HEK293 (cell line): ENCODE measurements around the gene FOXL2NB.
A peak's percentile ranks its signal among the peaks of the same experiment; 100 is the strongest.

Source experiments
- EGR2 ChIP-seq: fragments of 450-650 bp; formaldehyde crosslinking; IDR thresholded peaks from 2 replicates; pipeline ENCODE4 v1.5.1; 2016; ENCODE audit warnings: low read depth, missing biosample characterization, missing genetic modification characterization
- GLIS1 ChIP-seq: fragments of 450-650 bp; formaldehyde crosslinking; IDR thresholded peaks from 2 replicates; pipeline ENCODE4 v1.5.1; 2016; ENCODE audit warnings: missing biosample characterization, missing genetic modification characterization
- HOXC10 ChIP-seq: sonication (generic); formaldehyde crosslinking; IDR thresholded peaks from 2 replicates; pipeline ENCODE4 v1.8.1; 2023; ENCODE audit warnings: mild to moderate bottlenecking, missing genetic modification reagents
- KLF1 ChIP-seq: fragments of 450-650 bp; formaldehyde crosslinking; IDR thresholded peaks from 2 replicates; pipeline ENCODE4 v1.5.1; 2016; ENCODE audit warnings: missing biosample characterization, missing genetic modification characterization
- KLF10 ChIP-seq: fragments of 450-650 bp; IDR thresholded peaks from 2 replicates; pipeline ENCODE4 v1.5.1; 2018; ENCODE audit warnings: missing biosample characterization, mild to moderate bottlenecking, missing genetic modification characterization
- SETDB1 ChIP-seq: IDR thresholded peaks from one replicate; pipeline ENCODE4 v1.6.1; 2017; ENCODE audit warnings: mild to moderate bottlenecking, low read length, moderate library complexity, mixed read lengths; ENCODE audit not compliant: insufficient read length
- TRIM28 ChIP-seq: IDR thresholded peaks from 2 replicates; pipeline ENCODE4 v1.6.1; 2011; ENCODE audit warnings: low read length, control low read depth, borderline replicate concordance
- WT1 ChIP-seq: fragments of 450-650 bp; formaldehyde crosslinking; IDR thresholded peaks from 2 replicates; pipeline ENCODE4 v1.5.1; 2016; ENCODE audit warnings: missing biosample characterization, missing genetic modification characterization
- YY2 ChIP-seq: fragments of 450-650 bp; formaldehyde crosslinking; IDR thresholded peaks from 2 replicates; pipeline ENCODE4 v1.5.1; 2016; ENCODE audit warnings: missing biosample characterization, missing genetic modification characterization
- ZBTB17 ChIP-seq: fragments of 450-650 bp; formaldehyde crosslinking; IDR thresholded peaks from 2 replicates; pipeline ENCODE4 v1.5.1; 2016; ENCODE audit warnings: missing biosample characterization, missing genetic modification characterization
- ZBTB48 ChIP-seq: fragments of 450-650 bp; formaldehyde crosslinking; IDR thresholded peaks from 2 replicates; pipeline ENCODE4 v1.5.1; 2016; ENCODE audit warnings: missing biosample characterization, missing genetic modification characterization
- ZEB2 ChIP-seq: fragments of 450-650 bp; formaldehyde crosslinking; IDR thresholded peaks from 2 replicates; pipeline ENCODE4 v1.5.1; 2016; ENCODE audit warnings: missing biosample characterization, missing genetic modification characterization
- ZIC2 ChIP-seq: fragments of 450-650 bp; formaldehyde crosslinking; IDR thresholded peaks from 2 replicates; pipeline ENCODE4 v1.5.1; 2016; ENCODE audit warnings: missing biosample characterization, missing genetic modification characterization
- ZNF121 ChIP-seq: fragments of 450-650 bp; formaldehyde crosslinking; IDR thresholded peaks from 2 replicates; pipeline ENCODE4 v1.5.1; 2016; ENCODE audit warnings: missing biosample characterization, missing genetic modification characterization
- ZNF155 ChIP-seq: fragments of 450-650 bp; formaldehyde crosslinking; IDR thresholded peaks from 2 replicates; pipeline ENCODE4 v1.5.1; 2016; ENCODE audit warnings: missing biosample characterization, missing genetic modification characterization
- ZNF19 ChIP-seq: fragments of 450-650 bp; formaldehyde crosslinking; IDR thresholded peaks from 2 replicates; pipeline ENCODE4; 2016; ENCODE audit warnings: missing biosample characterization, missing genetic modification characterization, low read depth
- ZNF23 ChIP-seq: fragments of 450-650 bp; formaldehyde crosslinking; IDR thresholded peaks from 2 replicates; pipeline ENCODE4 v1.5.1; 2016; ENCODE audit warnings: missing biosample characterization, missing genetic modification characterization, borderline replicate concordance
- ZNF248 ChIP-seq: fragments of 450-650 bp; formaldehyde crosslinking; IDR thresholded peaks from 2 replicates; pipeline ENCODE4 v1.5.1; 2017; ENCODE audit warnings: missing biosample characterization, missing genetic modification characterization
- ZNF266 ChIP-seq: fragments of 450-650 bp; formaldehyde crosslinking; IDR thresholded peaks from 2 replicates; pipeline ENCODE4 v1.5.1; 2016; ENCODE audit warnings: missing biosample characterization, missing genetic modification characterization, low read depth
- ZNF391 ChIP-seq: fragments of 450-650 bp; formaldehyde crosslinking; IDR thresholded peaks from 2 replicates; pipeline ENCODE4 v1.5.1; 2016; ENCODE audit warnings: low read depth, missing biosample characterization, missing genetic modification characterization, borderline replicate concordance
- ZNF549 ChIP-seq: fragments of 450-650 bp; IDR thresholded peaks from 2 replicates; pipeline ENCODE4 v1.5.1; 2018; ENCODE audit warnings: missing biosample characterization, missing genetic modification characterization, mild to moderate bottlenecking, inconsistent platforms, moderate library complexity
- ZNF596 ChIP-seq: fragments of 450-650 bp; IDR thresholded peaks from 2 replicates; pipeline ENCODE4 v1.5.0; 2018; ENCODE audit warnings: missing biosample characterization, mild to moderate bottlenecking, missing genetic modification characterization, moderate library complexity
- ZNF658 ChIP-seq: fragments of 450-650 bp; formaldehyde crosslinking; IDR thresholded peaks from 2 replicates; pipeline ENCODE4; 2016; ENCODE audit warnings: missing biosample characterization, missing genetic modification characterization
- ZNF701 ChIP-seq: fragments of 450-650 bp; formaldehyde crosslinking; IDR thresholded peaks from 2 replicates; pipeline ENCODE4 v1.5.1; 2016; ENCODE audit warnings: missing biosample characterization, missing genetic modification characterization
- ZNF747 ChIP-seq: fragments of 450-650 bp; formaldehyde crosslinking; IDR thresholded peaks from 2 replicates; pipeline ENCODE4 v1.5.1; 2016; ENCODE audit warnings: missing biosample characterization, missing genetic modification characterization
- ZNF76 ChIP-seq: fragments of 450-650 bp; formaldehyde crosslinking; IDR thresholded peaks from 2 replicates; pipeline ENCODE4; 2016; ENCODE audit warnings: low read depth, missing biosample characterization, missing genetic modification characterization, borderline replicate concordance
- TF ChIP-seq, protein P1 (sequence below): fragments of 450-650 bp; formaldehyde crosslinking; IDR thresholded peaks from 2 replicates; pipeline ENCODE4 v1.5.1; 2016; ENCODE audit warnings: missing biosample characterization, missing genetic modification characterization
- TF ChIP-seq, protein P2 (sequence below): fragments of 450-650 bp; IDR thresholded peaks from 2 replicates; pipeline ENCODE4 v1.5.1; 2018; ENCODE audit warnings: missing biosample characterization, mild to moderate bottlenecking, missing genetic modification characterization
- TF ChIP-seq, protein P3 (sequence below): fragments of 450-650 bp; formaldehyde crosslinking; IDR thresholded peaks from 2 replicates; pipeline ENCODE4 v1.5.1; 2017; ENCODE audit warnings: missing biosample characterization, mild to moderate bottlenecking, missing genetic modification characterization, moderate library complexity
- TF ChIP-seq, protein P4 (sequence below): fragments of 450-650 bp; formaldehyde crosslinking; optimal IDR thresholded peaks from 2 replicates; pipeline ENCODE3; 2016; ENCODE audit warnings: missing biosample characterization, mild to moderate bottlenecking, missing genetic modification characterization
- TF ChIP-seq, protein P5 (sequence below): fragments of 450-650 bp; formaldehyde crosslinking; IDR thresholded peaks from 2 replicates; pipeline ENCODE4 v1.5.1; 2016; ENCODE audit warnings: missing biosample characterization, missing genetic modification characterization

Gene FOXL2NB

DNA sequence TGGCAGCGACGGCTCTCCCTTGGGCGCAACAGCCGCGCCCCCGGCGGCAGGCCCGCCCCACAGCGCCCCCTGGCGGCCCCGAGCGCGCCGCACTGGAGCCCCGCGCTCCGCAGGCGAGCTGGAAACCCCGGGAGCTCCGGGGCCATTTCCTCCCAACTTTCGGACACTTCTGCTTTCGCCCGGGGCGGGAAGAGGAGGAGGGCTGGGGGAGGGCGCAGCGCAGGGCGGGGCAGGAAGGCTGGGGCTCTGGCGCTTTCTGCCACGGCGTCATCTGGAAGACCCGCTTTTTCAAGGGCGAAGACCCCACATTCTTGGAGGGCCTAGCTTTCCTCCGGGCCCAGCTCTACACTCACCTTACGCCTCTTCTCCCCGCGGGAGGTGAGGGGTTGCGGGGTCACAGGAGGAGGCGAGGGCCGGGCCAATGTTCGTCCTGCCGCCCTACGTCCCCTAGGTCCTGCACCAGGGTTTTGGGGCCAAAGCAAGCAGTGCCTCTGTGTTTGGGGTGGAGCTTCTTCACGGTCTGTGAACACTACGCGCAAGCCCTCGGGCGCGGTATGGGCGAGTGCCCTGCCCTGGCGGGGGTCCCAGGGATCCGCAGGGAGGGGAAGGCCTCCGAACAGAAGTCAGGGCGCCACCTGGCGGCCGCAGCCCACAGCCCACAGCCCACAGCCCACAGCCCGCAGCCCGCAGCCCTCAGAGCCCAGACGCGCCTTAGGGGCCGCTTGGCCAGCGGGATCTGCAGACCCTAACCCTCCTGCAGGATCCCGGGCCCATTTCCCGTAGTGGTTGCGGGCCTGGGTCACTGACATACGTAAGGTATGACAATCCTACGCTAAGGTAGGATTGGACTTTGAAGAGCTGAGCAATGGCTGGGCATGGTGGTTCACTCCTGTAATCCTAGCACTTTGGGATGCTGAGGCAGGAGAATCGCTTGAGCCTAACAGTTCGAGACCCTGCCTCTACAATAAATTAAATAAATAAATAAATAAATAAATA, 31.2 kb upstream of the FOXL2NB start (continued):
- TF ChIP-seq ZIC2 (tag by site-specific recombination) (peak; percentile 63), ZNF747 (tag by site-specific recombination) (no peak), ZNF549 (tag by site-specific recombination) (no peak), ZNF76 (tag by site-specific recombination) (peak; percentile 43; the same call in 1 of the 2 replicates), ZBTB48 (peak; percentile 95), HOXC10 (CRISPR knock-in tag) (no peak), ZNF391 (tag by site-specific recombination) (peak; percentile 56; the same call in 1 of the 2 replicates), SETDB1 (no peak), ZNF596 (tag by site-specific recombination) (no peak), ZNF19 (tag by site-specific recombination) (no peak), ZNF155 (no peak), ZNF121 (tag by site-specific recombination) (no peak), ZNF701 (no peak), GLIS1 (tag by site-specific recombination) (peak; percentile 71), KLF1 (tag by site-specific recombination) (peak; percentile 78), YY2 (tag by site-specific recombination) (no peak), ZBTB17 (tag by site-specific recombination) (no peak), ZEB2 (tag by site-specific recombination) (peak; percentile 74; the same call in 1 of the 2 replicates), TRIM28 (no peak), ZNF658 (tag by site-specific recombination) (no peak), EGR2 (tag by site-specific recombination) (peak; percentile 38; the same call in 1 of the 2 replicates), ZNF266 (no peak), WT1 (tag by site-specific recombination) (no peak), ZNF23 (tag by site-specific recombination) (no peak), KLF10 (tag by site-specific recombination) (peak; percentile 72; the same call in 1 of the 2 replicates), ZNF248 (tag by site-specific recombination) (no peak)
- TF ChIP-seq, protein P1, sequence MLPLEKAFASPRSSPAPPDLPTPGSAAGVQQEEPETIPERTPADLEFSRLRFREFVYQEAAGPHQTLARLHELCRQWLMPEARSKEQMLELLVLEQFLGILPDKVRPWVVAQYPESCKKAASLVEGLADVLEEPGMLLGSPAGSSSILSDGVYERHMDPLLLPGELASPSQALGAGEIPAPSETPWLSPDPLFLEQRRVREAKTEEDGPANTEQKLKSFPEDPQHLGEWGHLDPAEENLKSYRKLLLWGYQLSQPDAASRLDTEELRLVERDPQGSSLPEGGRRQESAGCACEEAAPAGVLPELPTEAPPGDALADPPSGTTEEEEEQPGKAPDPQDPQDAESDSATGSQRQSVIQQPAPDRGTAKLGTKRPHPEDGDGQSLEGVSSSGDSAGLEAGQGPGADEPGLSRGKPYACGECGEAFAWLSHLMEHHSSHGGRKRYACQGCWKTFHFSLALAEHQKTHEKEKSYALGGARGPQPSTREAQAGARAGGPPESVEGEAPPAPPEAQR (tag by site-specific recombination): no peak
- TF ChIP-seq, protein P2, sequence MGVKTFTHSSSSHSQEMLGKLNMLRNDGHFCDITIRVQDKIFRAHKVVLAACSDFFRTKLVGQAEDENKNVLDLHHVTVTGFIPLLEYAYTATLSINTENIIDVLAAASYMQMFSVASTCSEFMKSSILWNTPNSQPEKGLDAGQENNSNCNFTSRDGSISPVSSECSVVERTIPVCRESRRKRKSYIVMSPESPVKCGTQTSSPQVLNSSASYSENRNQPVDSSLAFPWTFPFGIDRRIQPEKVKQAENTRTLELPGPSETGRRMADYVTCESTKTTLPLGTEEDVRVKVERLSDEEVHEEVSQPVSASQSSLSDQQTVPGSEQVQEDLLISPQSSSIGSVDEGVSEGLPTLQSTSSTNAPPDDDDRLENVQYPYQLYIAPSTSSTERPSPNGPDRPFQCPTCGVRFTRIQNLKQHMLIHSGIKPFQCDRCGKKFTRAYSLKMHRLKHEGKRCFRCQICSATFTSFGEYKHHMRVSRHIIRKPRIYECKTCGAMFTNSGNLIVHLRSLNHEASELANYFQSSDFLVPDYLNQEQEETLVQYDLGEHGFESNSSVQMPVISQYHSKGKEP (tag by site-specific recombination): no peak
- TF ChIP-seq, protein P3, sequence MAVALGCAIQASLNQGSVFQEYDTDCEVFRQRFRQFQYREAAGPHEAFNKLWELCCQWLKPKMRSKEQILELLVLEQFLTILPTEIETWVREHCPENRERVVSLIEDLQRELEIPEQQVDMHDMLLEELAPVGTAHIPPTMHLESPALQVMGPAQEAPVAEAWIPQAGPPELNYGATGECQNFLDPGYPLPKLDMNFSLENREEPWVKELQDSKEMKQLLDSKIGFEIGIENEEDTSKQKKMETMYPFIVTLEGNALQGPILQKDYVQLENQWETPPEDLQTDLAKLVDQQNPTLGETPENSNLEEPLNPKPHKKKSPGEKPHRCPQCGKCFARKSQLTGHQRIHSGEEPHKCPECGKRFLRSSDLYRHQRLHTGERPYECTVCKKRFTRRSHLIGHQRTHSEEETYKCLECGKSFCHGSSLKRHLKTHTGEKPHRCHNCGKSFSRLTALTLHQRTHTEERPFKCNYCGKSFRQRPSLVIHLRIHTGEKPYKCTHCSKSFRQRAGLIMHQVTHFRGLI (tag by site-specific recombination): peak; percentile 47; the same call in 1 of the 2 replicates
- TF ChIP-seq, protein P4, sequence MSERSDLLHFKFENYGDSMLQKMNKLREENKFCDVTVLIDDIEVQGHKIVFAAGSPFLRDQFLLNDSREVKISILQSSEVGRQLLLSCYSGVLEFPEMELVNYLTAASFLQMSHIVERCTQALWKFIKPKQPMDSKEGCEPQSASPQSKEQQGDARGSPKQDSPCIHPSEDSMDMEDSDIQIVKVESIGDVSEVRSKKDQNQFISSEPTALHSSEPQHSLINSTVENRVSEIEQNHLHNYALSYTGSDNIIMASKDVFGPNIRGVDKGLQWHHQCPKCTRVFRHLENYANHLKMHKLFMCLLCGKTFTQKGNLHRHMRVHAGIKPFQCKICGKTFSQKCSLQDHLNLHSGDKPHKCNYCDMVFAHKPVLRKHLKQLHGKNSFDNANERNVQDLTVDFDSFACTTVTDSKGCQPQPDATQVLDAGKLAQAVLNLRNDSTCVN (tag by site-specific recombination): peak; percentile 78
- TF ChIP-seq, protein P5, sequence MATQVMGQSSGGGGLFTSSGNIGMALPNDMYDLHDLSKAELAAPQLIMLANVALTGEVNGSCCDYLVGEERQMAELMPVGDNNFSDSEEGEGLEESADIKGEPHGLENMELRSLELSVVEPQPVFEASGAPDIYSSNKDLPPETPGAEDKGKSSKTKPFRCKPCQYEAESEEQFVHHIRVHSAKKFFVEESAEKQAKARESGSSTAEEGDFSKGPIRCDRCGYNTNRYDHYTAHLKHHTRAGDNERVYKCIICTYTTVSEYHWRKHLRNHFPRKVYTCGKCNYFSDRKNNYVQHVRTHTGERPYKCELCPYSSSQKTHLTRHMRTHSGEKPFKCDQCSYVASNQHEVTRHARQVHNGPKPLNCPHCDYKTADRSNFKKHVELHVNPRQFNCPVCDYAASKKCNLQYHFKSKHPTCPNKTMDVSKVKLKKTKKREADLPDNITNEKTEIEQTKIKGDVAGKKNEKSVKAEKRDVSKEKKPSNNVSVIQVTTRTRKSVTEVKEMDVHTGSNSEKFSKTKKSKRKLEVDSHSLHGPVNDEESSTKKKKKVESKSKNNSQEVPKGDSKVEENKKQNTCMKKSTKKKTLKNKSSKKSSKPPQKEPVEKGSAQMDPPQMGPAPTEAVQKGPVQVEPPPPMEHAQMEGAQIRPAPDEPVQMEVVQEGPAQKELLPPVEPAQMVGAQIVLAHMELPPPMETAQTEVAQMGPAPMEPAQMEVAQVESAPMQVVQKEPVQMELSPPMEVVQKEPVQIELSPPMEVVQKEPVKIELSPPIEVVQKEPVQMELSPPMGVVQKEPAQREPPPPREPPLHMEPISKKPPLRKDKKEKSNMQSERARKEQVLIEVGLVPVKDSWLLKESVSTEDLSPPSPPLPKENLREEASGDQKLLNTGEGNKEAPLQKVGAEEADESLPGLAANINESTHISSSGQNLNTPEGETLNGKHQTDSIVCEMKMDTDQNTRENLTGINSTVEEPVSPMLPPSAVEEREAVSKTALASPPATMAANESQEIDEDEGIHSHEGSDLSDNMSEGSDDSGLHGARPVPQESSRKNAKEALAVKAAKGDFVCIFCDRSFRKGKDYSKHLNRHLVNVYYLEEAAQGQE (tag by site-specific recombination): no peak
